Activated naive CD4-positive, alpha-beta T cell treated with anti-CD3 and anti-CD28 coated beads for 36 hours (primary cell): ENCODE data around the gene GPR15LG. TPM values are rescaled to one million over a fixed set of nuclear protein-coding genes. Genes with fewer than 3 reads are reported as not detected.

Experiments used
- CTCF ChIA-PET: fragments of 350-600 bp; sonication (Branson Sonifier 250); formaldehyde crosslinking; loops from one replicate; lab custom pipeline; 2021; ENCODE audit warnings: antibody characterized with exemption; lab: Charles Lee
- DNase-seq: peaks from one replicate; pipeline ENCODE4 v3.0.0-alpha.2; 2020
- H3K27ac Mint-ChIP-seq: one replicate; pipeline ENCODE4 v1.8.0; 2021; ENCODE audit warnings: mild to moderate bottlenecking, mixed read lengths
- H3K27me3 Mint-ChIP-seq: one replicate; pipeline ENCODE4 v1.8.0; 2021; ENCODE audit warnings: low read depth, mixed read lengths
- H3K36me3 Mint-ChIP-seq: one replicate; pipeline ENCODE4 v1.8.0; 2021; ENCODE audit warnings: low read depth, mixed read lengths
- H3K4me1 Mint-ChIP-seq: one replicate; pipeline ENCODE4 v1.8.0; 2021; ENCODE audit warnings: low read depth, mixed read lengths
- H3K4me3 Mint-ChIP-seq: one replicate; pipeline ENCODE4 v1.8.0; 2021; ENCODE audit warnings: mild to moderate bottlenecking, moderate library complexity, mixed read lengths
- H3K9me3 Mint-ChIP-seq: one replicate; pipeline ENCODE4 v1.8.0; 2021; ENCODE audit warnings: mixed read lengths
- intact Hi-C: fragments of 100-400 bp; cut with micrococcal nuclease; formaldehyde crosslinking; loops from one replicate; pipeline ENCODE4 v1.15.1; 2023
- total RNA-seq, 2 experiments: library from RNA; stranded (reverse); gene quantifications; one replicate each; pipeline ENCODE4 v1.2.3, GENCODE V29; 2021

Gene GPR15LG
- total RNA-seq, 2 experiments from 2014 or later: not detected

DNA sequence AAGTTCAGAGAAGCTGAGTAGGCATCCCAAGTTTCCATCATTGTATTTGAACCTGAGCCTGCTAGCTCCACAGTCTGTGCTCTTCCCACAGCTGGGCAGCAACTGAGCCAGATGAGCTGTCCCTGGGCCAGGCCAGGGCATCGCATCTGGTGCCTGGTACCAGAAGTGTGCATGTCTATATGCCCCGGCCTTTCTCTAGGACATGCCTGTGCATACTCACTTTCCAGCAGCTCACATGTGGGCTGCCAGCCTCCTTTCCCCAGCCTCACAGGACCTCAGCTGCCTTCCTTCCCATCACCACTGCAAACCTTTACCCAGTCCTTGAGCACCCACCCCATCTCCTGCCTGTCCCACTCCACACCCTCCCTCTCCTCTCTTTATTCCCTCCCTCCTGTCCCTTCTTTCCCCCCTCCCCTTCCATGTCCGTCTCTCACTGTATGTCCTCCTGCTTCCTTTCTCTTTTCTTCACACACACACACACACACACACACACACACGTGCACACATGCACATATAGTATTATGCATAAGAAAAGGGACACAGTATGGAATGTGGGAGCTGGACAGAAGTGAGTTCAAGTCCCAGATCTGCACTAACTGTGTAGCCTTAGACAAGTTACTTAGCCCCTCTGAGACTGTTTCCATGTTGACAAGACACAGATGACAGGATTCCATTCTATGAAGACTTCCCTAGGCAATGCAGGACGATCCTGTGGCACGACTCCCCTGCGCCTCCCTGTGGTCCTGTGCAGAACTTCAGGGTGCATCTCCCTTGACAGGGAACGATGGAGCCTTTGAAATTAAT is 31.6 kb downstream of the GPR15LG start:
- Mint-ChIP-seq H3K27ac (no peak overlapping the region), H3K4me3 (no peak overlapping the region), H3K27me3 (no peaks in the 10 kb centered on the region), H3K4me1 (no peaks in the 10 kb centered on the region), H3K36me3 (no peaks in the 10 kb centered on the region), H3K9me3 (no peaks in the 10 kb centered on the region)
- DNase-seq: peak; percentile 86
- CTCF ChIA-PET: interaction anchor here (0.6 to 4.7 kb wide), 21 partner anchors 10 to 346 kb away, joined by 3 to 48 read pairs (median 4); partner anchors contain the start of genes CDHR1 and GHITM
- intact Hi-C loops: loop anchor here (1.0 to 2.0 kb wide), 4 partner anchors 28 to 146 kb away; no protein-coding TSS in a partner anchor

DNA sequence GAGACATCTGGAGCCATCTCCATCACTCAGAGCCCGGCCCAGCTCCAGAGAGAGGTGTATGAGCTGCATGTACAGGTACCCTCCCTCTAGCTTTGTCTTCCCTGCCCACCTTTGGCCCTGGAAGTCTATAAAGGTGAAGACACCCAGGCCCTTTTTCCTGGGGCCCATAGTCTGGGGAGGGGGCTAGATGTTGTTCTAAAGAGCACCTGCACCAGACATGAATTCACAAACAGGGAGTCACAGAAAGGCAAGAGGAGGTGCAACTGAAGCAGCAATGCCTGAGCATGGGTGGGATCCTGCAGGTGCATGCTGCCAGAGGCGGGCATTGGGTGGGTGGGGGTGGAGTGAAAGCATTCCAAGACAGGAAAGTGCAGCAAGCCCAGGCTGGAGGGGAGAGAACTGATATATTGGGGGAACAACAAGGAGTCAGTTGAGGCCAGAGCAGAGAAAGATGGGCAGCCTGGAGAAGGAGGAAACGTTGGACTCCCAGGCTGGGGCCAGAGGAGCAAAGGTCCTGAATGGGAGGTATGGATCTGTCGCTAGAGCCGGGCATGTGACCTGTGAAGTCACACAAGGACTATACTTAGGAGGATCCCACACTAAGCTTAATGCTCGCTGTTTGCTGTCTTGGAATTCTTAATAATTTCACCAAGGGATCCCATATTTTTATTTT is 32.4 kb downstream of the GPR15LG start:
- Mint-ChIP-seq H3K27me3 (no peaks in the 10 kb centered on the region), H3K4me1 (no peaks in the 10 kb centered on the region), H3K36me3 (no peaks in the 10 kb centered on the region), H3K4me3 (no peak overlapping the region), H3K9me3 (no peaks in the 10 kb centered on the region), H3K27ac (no peak overlapping the region)
- intact Hi-C loops: loop anchor here (1.0 to 2.0 kb wide), 4 partner anchors 29 to 147 kb away; no protein-coding TSS in a partner anchor
- DNase-seq: no peak
- CTCF ChIA-PET: interaction anchor here (0.6 to 4.7 kb wide), 17 partner anchors 11 to 345 kb away, joined by 3 to 48 read pairs (median 4); partner anchors contain the start of gene GHITM

DNA sequence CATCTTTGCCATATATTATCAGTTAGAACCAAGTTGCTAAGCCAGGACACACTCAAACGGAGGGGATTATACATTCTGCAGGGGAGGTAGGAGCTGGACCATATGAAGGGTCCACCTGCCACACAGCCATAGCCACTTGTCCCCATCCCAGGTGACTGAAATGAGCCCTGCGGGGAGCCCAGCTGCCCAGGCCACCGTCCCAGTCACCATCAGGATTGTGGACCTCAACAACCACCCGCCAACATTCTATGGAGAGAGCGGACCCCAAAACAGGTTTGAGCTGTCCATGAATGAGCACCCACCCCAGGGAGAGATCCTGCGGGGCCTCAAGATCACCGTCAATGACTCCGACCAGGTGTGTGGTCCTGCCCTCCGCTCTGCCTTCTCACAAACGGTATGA is 34.4 kb downstream of the GPR15LG start:
- H3K4me3 Mint-ChIP-seq: no peak overlapping the region
- H3K36me3 Mint-ChIP-seq: no peaks in the 10 kb centered on the region
- H3K27ac Mint-ChIP-seq: no peak overlapping the region
- no peaks in the 10 kb centered on the region for H3K27me3 Mint-ChIP-seq
- H3K4me1 Mint-ChIP-seq: no peaks in the 10 kb centered on the region
- H3K9me3 Mint-ChIP-seq: no peaks in the 10 kb centered on the region
- CTCF ChIA-PET: interaction anchor here (0.6 to 2.6 kb wide), 5 partner anchors 9 to 202 kb away, joined by 3 to 17 read pairs (median 4); no protein-coding TSS in a partner anchor
- DNase-seq: no peak
- intact Hi-C loops: no loop called here

DNA sequence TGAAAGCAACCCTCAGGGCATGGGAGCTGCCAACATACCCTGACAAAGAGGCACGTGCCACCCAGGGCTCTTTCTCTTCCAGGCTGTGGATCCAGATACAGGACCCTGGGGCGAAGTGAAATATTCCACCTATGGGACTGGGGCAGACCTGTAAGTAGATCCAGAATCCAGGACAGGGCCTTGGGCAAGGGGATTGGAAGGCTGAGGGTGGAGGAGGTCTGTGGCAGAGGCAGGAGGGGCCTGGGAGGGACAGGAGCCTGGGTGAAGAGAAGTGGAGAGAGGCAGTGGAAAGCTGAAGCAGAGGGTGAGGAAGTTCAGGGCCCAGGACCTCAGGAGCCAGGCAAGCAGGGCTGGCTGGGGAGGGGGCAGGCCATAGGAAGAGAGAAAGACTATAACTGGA is 38.0 kb downstream of the GPR15LG start:
- intact Hi-C loops: no loop called here
- CTCF ChIA-PET: interaction anchor here (0.6 to 2.4 kb wide), 6 partner anchors 9 to 400 kb away, joined by 3 to 12 read pairs (median 6); partner anchors contain the start of gene CDHR1
- Mint-ChIP-seq H3K4me1 (no peaks in the 10 kb centered on the region), H3K27me3 (no peaks in the 10 kb centered on the region), H3K36me3 (no peaks in the 10 kb centered on the region), H3K9me3 (no peaks in the 10 kb centered on the region), H3K27ac (no peak overlapping the region), H3K4me3 (no peak overlapping the region)
- DNase-seq: no peak

DNA sequence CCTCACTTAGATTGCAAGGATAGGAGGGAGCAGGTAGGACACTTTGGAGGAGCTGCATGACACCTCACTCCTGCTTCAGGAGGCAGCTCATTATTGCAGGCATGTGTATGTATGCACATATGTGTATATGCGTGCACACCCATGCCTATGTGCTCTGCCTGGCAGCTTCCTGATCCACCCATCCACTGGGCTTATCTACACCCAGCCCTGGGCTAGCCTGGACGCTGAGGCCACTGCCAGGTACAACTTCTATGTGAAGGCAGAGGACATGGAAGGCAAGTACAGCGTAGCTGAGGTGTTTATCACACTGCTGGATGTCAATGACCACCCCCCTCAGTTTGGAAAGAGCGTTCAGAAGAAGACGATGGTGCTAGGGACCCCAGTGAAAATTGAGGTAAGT is 38.4 kb downstream of the GPR15LG start:
- no peak for DNase-seq
- H3K4me1 Mint-ChIP-seq: no peaks in the 10 kb centered on the region
- no peaks in the 10 kb centered on the region for H3K36me3 Mint-ChIP-seq
- no peaks in the 10 kb centered on the region for H3K9me3 Mint-ChIP-seq
- CTCF ChIA-PET: interaction anchor here (0.6 to 2.4 kb wide), 7 partner anchors 9 to 400 kb away, joined by 3 to 12 read pairs (median 6); partner anchors contain the start of gene CDHR1
- no peak overlapping the region for H3K4me3 Mint-ChIP-seq
- no peak overlapping the region for H3K27ac Mint-ChIP-seq
- intact Hi-C loops: no loop called here
- H3K27me3 Mint-ChIP-seq: no peaks in the 10 kb centered on the region

DNA sequence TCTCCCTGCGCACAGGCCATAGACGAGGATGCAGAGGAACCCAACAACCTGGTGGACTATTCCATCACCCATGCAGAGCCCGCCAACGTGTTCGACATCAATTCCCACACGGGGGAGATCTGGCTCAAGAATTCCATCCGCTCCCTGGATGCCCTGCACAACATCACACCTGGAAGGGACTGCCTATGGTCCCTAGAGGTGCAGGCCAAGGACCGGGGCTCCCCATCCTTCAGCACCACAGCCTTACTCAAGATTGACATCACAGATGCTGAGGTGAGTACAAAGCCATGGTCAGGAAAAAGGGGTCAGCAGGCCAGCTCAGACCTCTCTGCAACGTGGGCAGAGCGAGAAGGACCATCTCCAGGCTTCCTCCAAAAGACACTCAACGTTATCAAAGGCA is 39.5 kb downstream of the GPR15LG start:
- intact Hi-C loops: no loop called here
- no peaks in the 10 kb centered on the region for H3K9me3 Mint-ChIP-seq
- no peaks in the 10 kb centered on the region for H3K4me1 Mint-ChIP-seq
- H3K36me3 Mint-ChIP-seq: no peaks in the 10 kb centered on the region
- no peak overlapping the region for H3K27ac Mint-ChIP-seq
- no peaks in the 10 kb centered on the region for H3K27me3 Mint-ChIP-seq
- no peak for DNase-seq
- CTCF ChIA-PET: interaction anchor here (0.6 to 1.9 kb wide), 4 partner anchors 10 to 281 kb away, joined by 3 to 8 read pairs (median 6); no protein-coding TSS in a partner anchor
- H3K4me3 Mint-ChIP-seq: no peak overlapping the region

DNA sequence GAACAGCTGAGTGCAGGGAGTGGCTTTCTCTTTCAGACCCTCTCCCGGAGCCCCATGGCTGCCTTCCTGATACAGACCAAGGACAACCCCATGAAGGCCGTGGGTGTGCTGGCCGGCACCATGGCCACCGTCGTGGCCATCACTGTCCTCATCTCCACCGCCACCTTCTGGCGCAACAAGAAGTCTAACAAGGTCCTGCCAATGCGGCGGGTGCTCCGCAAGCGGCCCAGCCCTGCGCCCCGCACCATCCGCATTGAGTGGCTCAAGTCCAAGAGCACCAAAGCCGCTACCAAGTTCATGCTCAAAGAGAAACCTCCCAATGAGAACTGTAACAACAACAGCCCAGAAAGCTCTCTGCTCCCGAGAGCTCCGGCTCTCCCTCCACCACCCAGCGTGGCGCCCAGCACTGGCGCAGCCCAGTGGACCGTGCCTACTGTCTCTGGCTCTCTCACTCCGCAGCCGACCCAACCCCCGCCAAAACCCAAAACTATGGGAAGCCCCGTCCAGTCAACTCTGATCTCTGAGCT is 40.5 kb downstream of the GPR15LG start:
- intact Hi-C loops: loop anchor here (1.0 kb wide), 1 partner anchor 66 kb away; no protein-coding TSS in a partner anchor
- no peak overlapping the region for H3K4me3 Mint-ChIP-seq
- peaks cover under 1% of the 10 kb centered on the region for H3K9me3 Mint-ChIP-seq
- no peak overlapping the region for H3K27ac Mint-ChIP-seq
- no peak for DNase-seq
- no peaks in the 10 kb centered on the region for H3K4me1 Mint-ChIP-seq
- H3K36me3 Mint-ChIP-seq: no peaks in the 10 kb centered on the region
- CTCF ChIA-PET: interaction anchor here (0.6 to 1.5 kb wide), 7 partner anchors 10 to 339 kb away, joined by 3 to 5 read pairs (median 4); no protein-coding TSS in a partner anchor
- no peaks in the 10 kb centered on the region for H3K27me3 Mint-ChIP-seq

DNA sequence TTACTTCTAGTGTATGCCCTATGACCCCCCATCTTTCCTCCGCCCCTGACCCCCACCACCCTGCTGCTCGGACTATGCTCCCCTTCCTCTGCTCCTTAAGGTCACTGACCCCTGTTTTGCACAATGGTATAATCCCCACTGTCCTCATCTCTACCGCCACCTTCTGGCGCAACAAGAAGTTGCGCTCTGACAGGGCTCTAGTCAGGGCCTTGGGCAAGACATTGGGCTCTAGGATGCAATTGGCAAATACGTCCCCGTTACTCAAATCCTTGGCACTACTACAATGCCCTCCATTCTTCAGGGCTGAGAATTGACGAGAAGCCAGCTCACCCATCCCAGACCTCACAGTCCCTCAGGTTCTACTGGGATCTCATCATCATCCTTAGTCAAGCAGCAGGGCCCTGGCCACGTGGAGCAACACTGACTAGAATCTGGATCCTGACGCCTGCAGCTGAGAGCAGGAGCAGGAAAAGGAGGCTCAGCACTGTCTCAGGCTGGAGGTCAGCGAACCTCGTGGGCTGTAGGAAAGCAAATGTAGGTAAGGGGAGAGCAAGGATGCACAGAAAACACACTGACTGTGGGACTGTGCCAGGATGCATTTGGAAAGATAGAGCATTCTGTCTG is 41.1 kb downstream of the GPR15LG start:
- Mint-ChIP-seq H3K27ac (no peak overlapping the region), H3K4me3 (no peak overlapping the region), H3K27me3 (no peaks in the 10 kb centered on the region), H3K36me3 (no peaks in the 10 kb centered on the region), H3K9me3 (peaks cover 6% of the 10 kb centered on the region), H3K4me1 (no peaks in the 10 kb centered on the region)
- DNase-seq: peak; percentile 63
- CTCF ChIA-PET: interaction anchor here (0.6 to 2.2 kb wide), 11 partner anchors 11 to 101 kb away, joined by 3 to 8 read pairs (median 3); no protein-coding TSS in a partner anchor
- intact Hi-C loops: loop anchor here (1.0 kb wide), 1 partner anchor 66 kb away; no protein-coding TSS in a partner anchor

DNA sequence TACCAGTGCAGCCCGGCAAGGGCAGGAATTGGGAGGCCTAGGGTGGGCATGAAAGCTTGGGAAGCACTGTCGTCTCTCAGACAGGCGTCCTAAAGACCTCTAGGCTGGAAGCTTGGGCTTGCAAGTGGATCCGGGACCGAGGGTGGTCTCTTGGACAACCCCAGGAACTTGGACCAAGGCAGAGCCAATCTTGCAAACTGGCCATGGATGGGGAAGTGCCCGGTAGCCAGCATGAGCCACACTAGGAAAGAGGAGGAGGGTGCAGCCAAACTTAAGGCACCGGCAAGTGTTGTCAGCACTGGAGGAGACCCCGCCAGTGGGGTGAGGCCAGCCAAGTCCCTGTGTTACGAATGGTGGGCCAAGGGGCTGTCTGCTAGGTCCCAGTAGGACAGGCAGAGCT is 43.2 kb downstream of the GPR15LG start:
- CTCF ChIA-PET: interaction anchor here (1.1 to 2.2 kb wide), 5 partner anchors 8 to 20 kb away, joined by 3 to 8 read pairs (median 4); no protein-coding TSS in a partner anchor
- intact Hi-C loops: no loop called here
- Mint-ChIP-seq H3K9me3 (peaks cover 6% of the 10 kb centered on the region), H3K4me1 (no peaks in the 10 kb centered on the region), H3K27me3 (peaks cover 2% of the 10 kb centered on the region), H3K36me3 (no peaks in the 10 kb centered on the region), H3K4me3 (no peak overlapping the region), H3K27ac (no peak overlapping the region)
- DNase-seq: no peak

DNA sequence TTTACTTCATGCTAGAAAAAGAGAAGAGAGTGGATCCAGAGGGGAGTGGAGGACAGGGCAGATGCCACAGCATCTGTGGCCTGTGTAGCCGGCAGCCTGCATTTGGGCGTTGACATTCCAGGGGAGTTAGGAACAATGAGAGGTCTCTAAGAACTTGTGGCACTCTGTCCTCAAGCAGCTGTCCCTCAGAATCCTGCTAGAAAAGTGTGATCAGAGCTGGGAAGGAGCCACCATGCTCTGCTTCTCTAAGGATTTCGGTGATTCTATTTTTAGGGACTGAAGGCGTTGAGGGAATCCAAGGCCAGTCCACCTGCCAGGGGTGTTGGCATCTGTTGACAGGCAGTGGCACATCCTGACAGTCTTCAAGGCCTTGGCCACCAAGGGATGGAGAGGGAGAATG is 44.1 kb downstream of the GPR15LG start:
- Mint-ChIP-seq H3K9me3 (peaks cover 6% of the 10 kb centered on the region), H3K27me3 (peaks cover 5% of the 10 kb centered on the region), H3K4me3 (no peak overlapping the region), H3K36me3 (no peaks in the 10 kb centered on the region), H3K27ac (no peak overlapping the region), H3K4me1 (no peaks in the 10 kb centered on the region)
- intact Hi-C loops: no loop called here
- no peak for DNase-seq
- CTCF ChIA-PET: interaction anchor here (1.0 to 1.5 kb wide), 4 partner anchors 9 to 70 kb away, joined by 3 to 4 read pairs (median 3); no protein-coding TSS in a partner anchor

DNA sequence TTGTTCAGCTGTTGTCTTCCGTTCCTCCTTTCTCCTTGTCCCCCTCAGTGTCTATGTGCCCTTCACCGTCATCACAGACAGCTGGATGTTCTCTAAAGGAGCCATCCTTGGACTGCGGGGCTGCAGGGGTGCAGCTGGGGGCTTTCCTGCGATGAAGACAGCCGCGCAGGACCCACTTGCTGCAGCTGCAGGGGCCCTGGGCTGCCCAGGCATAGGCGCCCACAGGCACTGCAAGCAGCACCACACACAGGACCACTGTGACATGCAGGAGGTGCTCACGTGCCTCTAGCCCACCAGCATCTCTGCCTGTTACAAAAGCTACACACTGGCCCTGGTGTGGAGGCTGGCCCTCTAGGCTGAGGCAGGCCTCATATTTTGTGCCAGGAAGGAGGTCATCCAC is 48.3 kb downstream of the GPR15LG start:
- Mint-ChIP-seq H3K4me3 (no peak overlapping the region), H3K27ac (no peak overlapping the region), H3K9me3 (peaks cover 6% of the 10 kb centered on the region), H3K36me3 (no peaks in the 10 kb centered on the region), H3K4me1 (no peaks in the 10 kb centered on the region), H3K27me3 (peaks cover 7% of the 10 kb centered on the region)
- intact Hi-C loops: no loop called here
- CTCF ChIA-PET: interaction anchor here (0.5 to 1.1 kb wide), 2 partner anchors 11 to 131 kb away, joined by 3 read pairs; no protein-coding TSS in a partner anchor
- DNase-seq: no peak
